ENCODE results near the gene STAT3.
A peak's percentile ranks its signal among the peaks of the same experiment; 100 is the strongest.
"Not testable (repeated sequence)": the region's sequence is repeated elsewhere in the genome, so short reads cannot be mapped to it uniquely, and the experiment has no call there.

Gene STAT3

GRCh38 chr17:42378959-42379594 is 9.2 kb downstream of the STAT3 start:
- DNase-seq: peak; percentile 40

- no peak for DNase-seq
Observed at GRCh38 chr17:42378359-42378958, 9.8 kb downstream of the STAT3 start.

- no peak for DNase-seq
Observed at GRCh38 chr17:42373896-42374295, 14.3 kb downstream of the STAT3 start.

GRCh38 chr17:42372142-42372541 is 16.1 kb downstream of the STAT3 start:
- DNase-seq: no peak

- not testable (repeated sequence) for DNase-seq
Observed at GRCh38 chr17:42368797-42369561, 19.3 kb downstream of the STAT3 start.

GRCh38 chr17:42368310-42368709 is 19.9 kb downstream of the STAT3 start:
- DNase-seq: not testable (repeated sequence)

DNA sequence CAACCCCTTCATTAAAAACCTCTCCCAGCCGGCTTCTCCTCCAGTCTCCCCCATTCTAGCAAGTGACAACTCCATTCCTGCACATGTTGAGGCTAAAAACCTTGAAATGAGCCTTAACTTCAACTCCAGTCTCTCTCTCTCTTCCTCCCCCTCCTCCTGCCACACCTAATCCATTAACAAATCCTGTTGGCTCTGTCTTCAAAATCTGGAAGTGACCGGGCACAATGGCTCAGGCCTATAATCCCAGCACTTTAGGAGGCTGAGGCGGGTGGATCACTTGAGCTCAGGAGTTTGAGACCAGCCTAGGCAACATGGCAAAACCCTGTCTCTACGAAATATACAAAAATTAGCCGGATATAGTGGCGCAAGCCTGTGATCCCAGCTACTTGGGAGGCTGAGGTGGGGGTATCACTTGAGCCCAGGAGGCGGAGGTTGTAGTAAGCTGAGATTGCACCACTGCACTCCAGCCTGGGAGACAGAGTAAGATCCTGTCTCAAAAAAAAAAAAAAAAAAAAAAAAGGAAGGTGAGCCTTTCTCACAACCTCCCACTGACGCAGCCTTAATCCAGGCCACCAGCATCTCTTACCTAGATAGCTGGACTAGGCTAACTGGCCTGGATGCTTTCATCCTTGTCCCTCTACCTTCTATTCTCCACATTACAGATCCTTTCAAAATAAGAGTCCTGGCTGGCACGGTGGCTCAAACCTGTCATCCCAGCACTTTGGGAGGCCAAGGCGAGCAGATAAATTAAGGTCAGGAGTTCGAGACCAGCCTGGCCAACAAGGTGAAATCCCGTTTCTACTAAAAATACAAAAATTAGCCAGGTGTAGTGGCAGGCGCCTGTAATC is 21.8 kb downstream of the STAT3 start:
- DNase-seq: not testable (repeated sequence)

DNA sequence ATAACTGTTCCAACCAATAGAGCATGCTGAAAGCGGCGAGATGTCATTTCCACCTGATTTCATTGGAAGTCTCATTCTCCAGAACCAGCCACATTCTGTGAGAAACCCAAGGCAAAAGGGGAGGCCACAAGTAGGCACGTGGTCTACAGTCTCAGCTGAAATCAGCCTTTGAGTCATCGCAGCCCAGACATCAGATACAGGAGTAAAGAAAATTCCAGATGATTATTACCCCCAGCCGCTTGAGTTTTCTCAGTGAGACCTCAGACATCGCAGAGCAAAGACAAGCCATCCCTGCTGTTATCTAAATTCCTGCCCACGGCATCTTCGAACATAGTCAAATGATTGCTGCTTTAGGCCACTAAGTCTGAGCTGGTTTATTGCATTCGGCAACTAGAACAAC is 23.1 kb downstream of the STAT3 start:
- DNase-seq: no peak

DNA sequence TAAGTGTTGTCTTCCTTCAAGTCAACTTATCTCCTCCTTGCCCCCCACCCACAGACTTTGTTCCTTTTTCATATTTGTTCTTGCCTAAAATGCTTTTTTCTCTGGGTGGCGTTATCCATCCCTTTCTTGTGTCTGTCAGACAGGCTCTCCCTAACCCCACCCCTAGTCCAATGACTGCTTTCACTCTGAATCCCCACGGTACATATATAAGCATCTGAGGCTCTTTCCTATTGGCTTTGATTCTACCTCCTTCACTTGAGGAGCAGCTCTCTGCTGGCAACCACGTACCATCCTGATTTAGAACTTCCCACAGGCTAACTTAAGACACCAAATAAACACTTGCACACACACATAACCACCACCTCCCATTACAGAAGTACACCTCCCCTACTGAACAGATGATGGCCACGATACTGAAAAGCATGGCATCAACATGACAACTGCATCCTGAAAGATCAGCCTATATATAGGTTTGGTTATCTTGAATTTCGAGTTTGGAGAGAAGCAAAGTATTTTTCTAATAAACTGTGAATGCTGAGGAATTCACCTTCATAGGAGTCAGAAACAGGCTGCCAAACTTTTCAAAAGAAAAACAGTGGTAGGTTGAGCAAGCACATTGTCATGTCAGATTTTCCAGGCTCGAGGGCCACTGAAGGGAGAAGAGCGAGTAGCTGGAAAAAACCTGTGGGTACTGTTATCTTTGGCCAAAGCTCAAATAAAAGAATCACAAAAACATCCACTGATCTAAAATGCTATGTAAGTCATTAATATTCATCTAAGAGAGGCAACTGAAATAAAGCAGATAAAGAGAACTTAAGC is 24.3 kb downstream of the STAT3 start:
- no peak for DNase-seq

DNA sequence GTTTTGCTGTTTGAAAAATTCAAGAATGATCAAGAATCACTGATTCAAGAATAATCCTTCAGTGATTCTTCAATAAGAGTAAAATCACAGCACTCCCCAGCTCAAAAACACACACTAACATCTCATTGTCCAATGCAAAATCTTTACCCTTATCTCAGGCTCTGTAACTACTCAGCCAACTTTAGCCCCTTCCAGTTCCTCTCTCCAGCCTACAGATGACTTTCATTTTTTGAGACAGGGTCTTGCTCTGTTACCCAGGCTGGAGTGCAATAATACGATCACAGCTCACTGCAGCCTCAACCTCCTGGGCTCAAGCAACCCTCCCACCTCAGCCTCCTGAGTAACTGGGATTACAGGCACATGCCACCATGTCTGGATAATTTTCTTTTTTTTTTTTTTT is 25.0 kb downstream of the STAT3 start:
- DNase-seq: no peak

GRCh38 chr17:42362245-42362961 is 25.8 kb downstream of the STAT3 start:
- DNase-seq: peak; percentile 21

DNA sequence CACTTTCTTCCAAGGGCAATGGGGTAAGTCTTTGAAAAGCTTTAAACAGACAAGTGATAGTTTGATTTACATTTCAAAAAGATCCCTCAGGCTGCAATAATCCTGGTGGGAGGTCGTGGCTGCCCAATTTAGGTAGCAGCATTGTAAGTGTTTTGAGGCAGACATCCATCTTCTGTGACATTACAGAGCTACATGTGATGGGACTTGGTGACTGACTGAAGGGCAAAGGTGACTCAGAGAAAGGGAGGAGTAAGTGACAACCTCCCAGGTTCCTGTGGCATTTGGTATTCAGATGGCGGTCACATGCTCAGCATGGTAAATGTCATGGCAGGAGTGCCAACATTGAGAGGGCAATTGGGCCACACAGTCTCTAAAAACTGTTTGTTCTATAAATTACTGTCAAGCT is 26.5 kb downstream of the STAT3 start:
- peak; percentile 94 for DNase-seq

DNA sequence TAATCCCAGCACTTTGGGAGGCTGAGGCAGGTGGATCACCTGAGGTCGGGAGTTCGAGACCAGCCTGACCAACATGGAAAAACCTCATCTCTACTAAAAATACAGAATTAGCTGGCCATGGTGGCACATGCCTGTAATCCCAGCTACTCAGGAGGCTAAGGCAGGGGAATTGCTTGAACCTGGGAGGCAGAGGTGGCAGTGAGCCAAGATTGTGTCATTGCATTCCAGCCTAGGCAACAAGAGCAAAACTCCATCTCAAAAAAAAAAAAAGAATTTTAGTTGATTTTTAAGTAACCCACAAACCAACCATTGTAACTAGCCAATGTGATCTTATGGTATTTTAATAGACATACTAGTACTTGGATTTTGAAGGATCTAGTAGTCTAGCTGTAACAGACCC is 27.9 kb downstream of the STAT3 start:
- not testable (repeated sequence) for DNase-seq

GRCh38 chr17:42359133-42359532 is 29.1 kb downstream of the STAT3 start:
- no peak for DNase-seq

DNA sequence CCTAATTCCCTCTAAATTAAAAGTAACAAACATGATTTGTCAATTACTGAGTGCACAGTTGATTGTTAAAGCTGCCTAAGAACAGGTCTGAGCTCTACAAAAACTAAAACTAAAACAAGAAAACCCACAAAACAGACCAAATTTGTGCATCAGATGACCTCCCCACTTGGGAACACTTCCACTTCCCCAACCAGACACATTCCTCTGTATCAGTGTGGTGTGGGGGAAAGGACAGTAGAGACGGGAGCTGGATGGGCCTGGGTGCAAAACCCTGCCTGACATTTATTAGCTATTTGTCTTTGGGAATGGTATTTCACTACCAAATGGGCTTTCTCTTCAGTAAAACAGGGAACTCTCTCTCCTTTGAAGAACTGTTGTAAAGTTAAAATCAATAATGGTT is 29.8 kb downstream of the STAT3 start:
- no peak for DNase-seq

- DNase-seq: no peak
Observed at GRCh38 chr17:42354956-42355843, 33.0 kb downstream of the STAT3 start.

DNA sequence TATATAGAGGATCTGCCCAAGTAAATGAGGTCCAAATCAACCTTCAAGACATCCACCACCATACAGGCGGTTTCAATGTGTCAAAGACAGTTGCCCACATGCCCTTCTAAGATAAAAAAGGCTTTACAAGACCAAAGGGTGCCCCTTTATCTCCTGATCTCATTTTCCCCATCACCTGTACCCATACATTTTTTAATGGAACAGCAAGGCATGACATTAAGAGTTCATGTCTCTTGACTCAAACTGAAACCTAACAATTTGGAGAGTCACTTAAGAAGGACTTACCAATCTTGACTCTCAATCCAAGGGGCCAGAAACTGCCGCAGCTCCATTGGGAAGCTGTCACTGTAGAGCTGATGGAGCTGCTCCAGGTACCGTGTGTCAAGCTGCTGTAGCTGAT is 40.1 kb downstream of the STAT3 start:
- DNase-seq: no peak

DNA sequence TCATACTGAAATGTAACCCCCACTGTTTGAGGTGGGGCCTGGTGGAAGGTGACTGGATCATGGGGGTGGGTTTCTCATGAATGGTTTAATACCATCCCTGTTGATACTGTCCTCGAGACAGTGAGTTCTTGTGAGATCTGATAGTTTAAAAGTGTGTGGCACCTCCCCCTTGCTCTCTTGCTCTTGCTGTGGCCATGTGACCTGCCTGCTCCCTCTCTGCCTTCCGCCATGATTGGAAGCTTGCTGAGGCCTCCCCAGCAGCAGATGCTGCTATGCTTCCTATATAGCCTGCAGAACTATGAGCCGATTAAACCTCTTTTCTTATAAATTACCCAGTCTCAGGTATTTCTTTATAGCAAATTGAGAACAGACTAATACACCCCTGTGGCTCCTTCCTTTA is 40.6 kb downstream of the STAT3 start:
- DNase-seq: no peak

DNA sequence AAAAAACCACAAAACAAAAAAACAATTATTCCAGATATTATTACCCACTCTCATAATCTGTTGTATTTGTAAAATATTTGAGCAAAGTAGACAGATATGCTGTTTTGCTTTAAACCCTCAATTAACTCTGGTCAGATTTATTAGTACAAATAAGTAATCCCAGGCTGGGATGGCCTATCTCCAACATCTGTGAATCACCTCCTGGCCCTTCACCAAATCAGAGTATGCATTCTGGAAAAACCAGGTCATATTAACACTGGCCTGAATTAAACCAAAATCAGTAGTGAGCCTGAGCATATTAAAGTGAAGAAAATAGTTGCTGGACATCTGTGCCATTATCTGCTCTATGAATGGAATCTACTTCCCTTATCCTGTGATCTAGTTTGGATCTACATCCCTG is 41.0 kb downstream of the STAT3 start:
- DNase-seq: no peak

GRCh38 chr17:42346481-42346880 is 41.8 kb downstream of the STAT3 start:
- no peak for DNase-seq
